ENCODE measurements around the gene MRPL24. TPM values are rescaled to one million over a fixed set of nuclear protein-coding genes. Genes with fewer than 3 reads are reported as not detected.

Gene MRPL24
- total RNA-seq, 1 experiment from 2014 or later = 27.3 TPM

DNA sequence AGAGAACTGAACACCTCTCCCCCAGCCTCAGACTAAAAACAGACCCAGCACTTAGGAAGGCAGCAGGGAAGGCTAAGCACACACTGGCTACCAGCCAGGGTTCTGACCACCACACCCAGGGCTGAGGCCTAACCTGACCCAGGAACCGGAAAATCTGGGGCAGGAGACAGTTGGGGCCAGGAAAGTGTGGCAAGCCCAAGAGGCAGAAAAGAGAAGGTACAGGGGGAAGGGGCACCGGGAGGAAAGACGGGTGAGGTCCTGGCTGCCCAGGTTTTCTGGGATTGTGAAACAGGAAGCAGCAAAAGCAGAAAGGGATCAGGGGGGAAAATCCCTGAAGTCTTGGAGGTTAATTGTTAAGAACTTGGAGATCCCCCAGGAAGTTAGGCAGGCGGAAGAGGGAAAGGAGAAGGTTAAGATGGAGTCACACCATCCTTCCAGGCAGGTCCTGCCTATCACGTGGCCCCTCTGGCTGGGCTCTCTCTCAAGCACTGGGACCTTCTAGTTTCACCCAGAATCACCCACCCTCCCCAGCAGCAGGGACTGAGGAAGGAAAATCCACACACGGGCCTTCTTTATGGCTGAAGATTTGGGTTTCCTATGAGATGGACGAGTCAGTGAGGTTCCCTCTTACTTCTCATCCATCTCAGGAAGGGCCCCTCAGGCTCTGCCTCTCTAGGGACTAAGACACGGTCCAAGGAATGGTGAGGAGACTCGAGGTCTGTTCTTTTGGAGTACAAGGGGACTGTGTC, 8.0 kb upstream of the MRPL24 start:
- no CpG with 5 or more reads among the region's 9 CpGs for WGBS (ENCODE audit: extremely low coverage, insufficient read length, low lambda C conversion rate)

More for the DNA sequence above, 8.0 kb upstream of the MRPL24 start:
- Histone ChIP-seq H2AFZ (ENCODE audit: low read length) (no peak overlapping the region), H2BK120ac (ENCODE audit: low read depth, low read length, poor library complexity, severe bottlenecking) (no peak overlapping the region), H2BK15ac (ENCODE audit: low read depth, low read length) (no peak overlapping the region), H3K4me1 (ENCODE audit: insufficient read depth, low read length) (peaks cover 28% of the 10 kb centered on the region), H4K5ac (ENCODE audit: insufficient read length, low read depth, low read length) (no peak overlapping the region), H3K9me3 (ENCODE audit: control insufficient read depth, low read depth, low read length) (no peaks in the 10 kb centered on the region), H3K23me2 (ENCODE audit: insufficient read length, low read depth, low read length, poor library complexity, severe bottlenecking) (peaks cover 23% of the 10 kb centered on the region), H3K27ac (ENCODE audit: insufficient read length, low read depth, low read length) (no peak overlapping the region), H4K20me1 (ENCODE audit: control insufficient read depth, insufficient read depth, insufficient read length) (no peaks in the 10 kb centered on the region), H2BK5ac (ENCODE audit: insufficient read length, low read length) (no peak overlapping the region), H3K79me2 (ENCODE audit: insufficient read depth, low read length) (peaks cover 32% of the 10 kb centered on the region; the same call in 1 of the 2 replicates), H4K8ac (replicated peaks; ENCODE audit: insufficient read length, low read depth, low read length) (no peak overlapping the region), H3K18ac (ENCODE audit: insufficient read length, low read depth, low read length) (no peak overlapping the region), H3K27me3 (ENCODE audit: insufficient read depth, low read length) (no peaks in the 10 kb centered on the region), H3K79me1 (ENCODE audit: insufficient read depth, low read depth, low read length, poor library complexity, severe bottlenecking) (no peaks in the 10 kb centered on the region), H4K91ac (ENCODE audit: insufficient read length, low read depth, low read length) (no peak overlapping the region), H3K4ac (ENCODE audit: low read depth, low read length) (no peak overlapping the region), H3K4me2 (ENCODE audit: insufficient read depth, insufficient read length, low read length) (peak overlapping the region; percentile 73), H2AK5ac (ENCODE audit: insufficient read length, low read length) (no peak overlapping the region), H3K23ac (ENCODE audit: insufficient read length, low read depth, low read length) (no peak overlapping the region), H2BK20ac (ENCODE audit: low read depth, low read length, poor library complexity, severe bottlenecking) (no peak overlapping the region), H3K9ac (ENCODE audit: extremely low read depth, insufficient read length, low read length) (peak overlapping the region; percentile 4), H3K56ac (ENCODE audit: insufficient read length, low read depth, low read length) (no peak overlapping the region), H2BK12ac (ENCODE audit: insufficient read length, low read depth, low read length) (no peak overlapping the region), H3T11ph (ENCODE audit: low read length) (no peak overlapping the region), H3K14ac (ENCODE audit: insufficient read depth, low read length) (no peak overlapping the region)
- DNase-seq = no peak
- H3K27ac Mint-ChIP-seq = peak overlapping the region; percentile 93 to 99 (median 98)
- H3K27me3 Mint-ChIP-seq (ENCODE audit: low read depth) = no peaks in the 10 kb centered on the region
- H3K9me3 Mint-ChIP-seq = no peaks in the 10 kb centered on the region
- peaks cover 56 to 63% of the 10 kb centered on the region in 2 experiments for H3K4me1 Mint-ChIP-seq
- peak overlapping the region; percentile 91 to 94 for H3K4me3 Mint-ChIP-seq
- TF ChIP-seq CTCF (conservative IDR thresholded peaks at IDR 0.05) = no peak
- peaks cover 22 to 29% (median 27%) of the 10 kb centered on the region in 3 experiments for H3K36me3 Mint-ChIP-seq (ENCODE audit: insufficient read depth in 1 of 3, low read depth in 3 of 3)
